NB4 (cell line): ENCODE measurements around the gene TSSC4.

Source experiments
- DNase-seq: peaks from one replicate; pipeline ENCODE4 v3.0.0; 2010; ENCODE audit warnings: low read depth
- H3K4me3 ChIP-seq: one replicate; pipeline ENCODE4 v1.5.1; 2011; ENCODE audit warnings: mild to moderate bottlenecking, low read depth, low read length, moderate library complexity
- MYC ChIP-seq: IDR thresholded peaks from 2 replicates; pipeline ENCODE4 v1.6.1; 2011; ENCODE audit warnings: low read depth, low read length
- POLR2A ChIP-seq: IDR thresholded peaks from 2 replicates; pipeline ENCODE4 v1.6.1; 2011; ENCODE audit warnings: mild to moderate bottlenecking; ENCODE audit not compliant: insufficient read length; ENCODE audit errors: extremely low read depth
- TF ChIP-seq, protein P1 (sequence below): IDR thresholded peaks from 2 replicates; pipeline ENCODE4 v1.6.1; 2011; ENCODE audit warnings: low read depth, low read length
- TF ChIP-seq, protein P2 (sequence below): IDR thresholded peaks from one replicate; pipeline ENCODE4 v1.5.1; 2012; ENCODE audit warnings: low read depth, low read length

The TSSC4 gene

DNA sequence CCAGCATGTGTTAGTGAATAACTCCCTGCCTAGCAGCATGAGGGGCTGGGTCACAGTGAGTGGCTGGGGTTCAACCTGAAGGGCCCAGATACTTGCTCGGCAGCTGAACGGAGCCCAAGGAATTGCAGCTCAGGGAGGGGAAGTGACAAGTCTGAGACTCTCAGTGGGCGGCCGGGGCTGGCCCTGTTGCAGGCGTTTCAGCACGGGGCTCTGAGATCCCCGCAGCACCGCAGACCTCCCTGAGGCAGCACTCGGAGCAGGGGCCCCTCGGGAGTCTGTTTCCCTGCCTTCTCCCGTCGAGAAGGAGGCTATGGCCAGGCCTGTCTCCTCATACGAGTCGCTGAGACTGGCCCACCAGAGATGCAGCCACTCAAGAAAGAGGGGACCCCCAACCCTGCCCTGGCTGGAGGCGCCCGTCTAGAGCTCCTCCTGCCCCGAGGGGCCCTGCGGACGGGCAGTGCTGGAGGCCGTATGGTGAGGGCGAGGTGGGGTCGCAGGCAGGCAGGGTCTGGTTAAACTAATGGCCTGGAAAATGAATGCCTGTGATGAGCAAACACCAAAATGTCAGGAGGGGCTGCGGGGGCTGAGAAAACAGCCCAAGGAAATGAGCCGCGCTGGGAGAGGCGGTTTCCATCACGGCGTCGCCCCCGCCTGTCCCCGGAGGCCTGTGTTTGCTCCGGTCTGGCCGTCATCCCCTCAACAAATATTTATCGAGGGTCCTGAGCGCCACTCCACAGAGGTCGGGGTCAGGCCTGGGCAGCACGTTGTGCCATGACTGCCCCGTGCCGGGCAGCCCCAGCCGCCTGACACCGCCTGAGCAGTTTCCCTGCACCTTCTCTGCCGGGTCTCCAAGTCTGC is 9.3 kb downstream of the TSSC4 start:
- H3K4me3 ChIP-seq: no peak overlapping the region
- no peak for DNase-seq
- TF ChIP-seq, protein P1, sequence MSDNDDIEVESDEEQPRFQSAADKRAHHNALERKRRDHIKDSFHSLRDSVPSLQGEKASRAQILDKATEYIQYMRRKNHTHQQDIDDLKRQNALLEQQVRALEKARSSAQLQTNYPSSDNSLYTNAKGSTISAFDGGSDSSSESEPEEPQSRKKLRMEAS: no peak
- TF ChIP-seq, protein P2, sequence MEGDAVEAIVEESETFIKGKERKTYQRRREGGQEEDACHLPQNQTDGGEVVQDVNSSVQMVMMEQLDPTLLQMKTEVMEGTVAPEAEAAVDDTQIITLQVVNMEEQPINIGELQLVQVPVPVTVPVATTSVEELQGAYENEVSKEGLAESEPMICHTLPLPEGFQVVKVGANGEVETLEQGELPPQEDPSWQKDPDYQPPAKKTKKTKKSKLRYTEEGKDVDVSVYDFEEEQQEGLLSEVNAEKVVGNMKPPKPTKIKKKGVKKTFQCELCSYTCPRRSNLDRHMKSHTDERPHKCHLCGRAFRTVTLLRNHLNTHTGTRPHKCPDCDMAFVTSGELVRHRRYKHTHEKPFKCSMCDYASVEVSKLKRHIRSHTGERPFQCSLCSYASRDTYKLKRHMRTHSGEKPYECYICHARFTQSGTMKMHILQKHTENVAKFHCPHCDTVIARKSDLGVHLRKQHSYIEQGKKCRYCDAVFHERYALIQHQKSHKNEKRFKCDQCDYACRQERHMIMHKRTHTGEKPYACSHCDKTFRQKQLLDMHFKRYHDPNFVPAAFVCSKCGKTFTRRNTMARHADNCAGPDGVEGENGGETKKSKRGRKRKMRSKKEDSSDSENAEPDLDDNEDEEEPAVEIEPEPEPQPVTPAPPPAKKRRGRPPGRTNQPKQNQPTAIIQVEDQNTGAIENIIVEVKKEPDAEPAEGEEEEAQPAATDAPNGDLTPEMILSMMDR: no peak
- no peak for TF ChIP-seq MYC
- TF ChIP-seq POLR2A: no peak

DNA sequence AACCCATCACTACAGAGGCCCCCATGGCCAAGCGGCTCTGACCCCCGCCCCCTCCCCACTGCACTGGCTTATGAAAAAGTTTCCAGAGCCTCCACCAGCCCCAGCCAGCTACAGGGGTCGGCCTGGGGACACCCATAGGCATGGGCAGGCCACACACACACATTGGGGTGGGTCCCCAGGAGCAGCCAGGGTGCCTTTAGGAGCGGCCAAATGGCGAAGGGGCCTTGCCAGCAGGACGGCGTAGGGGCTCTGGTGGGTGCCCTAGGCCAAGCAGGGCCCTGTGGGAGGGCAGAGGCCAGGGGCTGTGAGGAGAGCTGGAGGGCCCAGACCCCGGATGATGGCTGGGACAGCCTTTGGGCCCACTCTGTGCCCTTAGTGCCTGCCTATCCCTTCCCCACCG is 10.1 kb downstream of the TSSC4 start:
- no peak for DNase-seq
- H3K4me3 ChIP-seq: no peak overlapping the region
- TF ChIP-seq MYC (no peak), POLR2A (no peak)
- TF ChIP-seq, protein P2: no peak
- TF ChIP-seq, protein P1: no peak

DNA sequence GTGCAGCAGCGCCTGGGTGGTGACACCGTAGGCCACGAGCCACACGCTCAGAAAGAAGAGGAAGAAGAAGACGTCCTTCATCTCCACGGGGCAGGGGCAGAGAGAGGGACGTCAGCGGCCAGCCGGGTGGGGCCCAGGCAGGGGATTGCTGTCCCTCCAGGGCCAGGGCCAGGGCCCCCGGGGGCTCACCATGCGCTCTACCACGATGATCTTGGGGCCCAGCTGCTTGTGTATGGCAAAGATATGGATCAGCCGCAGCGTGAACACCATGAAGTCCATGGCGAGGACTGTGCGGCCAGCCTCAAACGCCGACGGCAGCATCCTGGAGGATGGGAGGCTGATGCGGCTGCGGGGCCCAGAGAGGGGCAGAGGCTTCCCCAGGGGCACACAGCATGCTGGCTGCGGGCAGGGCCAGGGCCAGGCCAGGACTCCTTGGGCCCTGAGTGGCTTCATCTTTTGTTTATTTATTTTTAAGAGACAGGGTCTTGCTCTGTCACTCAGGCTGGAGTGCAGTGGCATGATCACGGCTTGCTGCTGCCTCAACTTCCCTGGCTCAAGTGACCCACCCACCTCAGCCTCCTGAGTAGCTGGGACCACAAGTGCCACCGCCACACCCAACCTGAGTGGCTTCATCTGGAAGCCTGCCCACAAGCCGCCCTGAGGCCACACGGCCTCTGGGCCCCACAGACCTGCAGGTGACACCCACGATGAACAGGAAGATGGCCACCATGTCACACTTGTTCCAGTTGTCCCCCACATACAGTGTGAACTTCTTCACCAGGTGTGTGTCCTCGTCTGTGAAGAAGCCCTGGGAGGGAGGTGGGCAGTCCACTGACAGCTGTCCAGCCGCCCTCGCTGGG is 11.1 kb downstream of the TSSC4 start:
- TF ChIP-seq MYC (no peak), POLR2A (no peak)
- TF ChIP-seq, protein P1: no peak
- TF ChIP-seq, protein P2: no peak

DNA sequence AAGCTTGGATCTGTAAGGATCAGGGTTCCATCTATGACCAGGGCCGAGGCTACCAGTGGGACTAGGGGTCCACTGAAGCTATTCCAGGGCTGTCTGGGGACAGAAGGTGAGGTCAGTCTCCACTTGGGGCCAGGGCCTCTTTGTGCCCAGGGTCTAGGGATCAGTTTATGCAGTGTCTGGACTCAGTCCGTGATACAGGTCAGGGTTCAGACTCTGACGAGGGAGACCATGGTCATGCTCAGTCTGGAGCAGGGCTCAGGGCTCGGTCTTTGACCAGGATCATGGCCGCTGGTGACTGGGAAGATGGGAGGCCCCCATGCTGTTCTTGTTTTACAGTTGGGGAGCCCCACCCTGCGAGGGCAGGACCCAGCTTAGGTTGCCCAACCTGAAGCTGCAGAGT is 11.8 kb downstream of the TSSC4 start:
- DNase-seq: no peak
- TF ChIP-seq POLR2A (no peak), MYC (no peak)
- TF ChIP-seq, protein P2: no peak
- TF ChIP-seq, protein P1: no peak
- H3K4me3 ChIP-seq: no peak overlapping the region

More for the DNA sequence above, 11.1 kb downstream of the TSSC4 start:
- no peak overlapping the region for H3K4me3 ChIP-seq
- DNase-seq: no peak

DNA sequence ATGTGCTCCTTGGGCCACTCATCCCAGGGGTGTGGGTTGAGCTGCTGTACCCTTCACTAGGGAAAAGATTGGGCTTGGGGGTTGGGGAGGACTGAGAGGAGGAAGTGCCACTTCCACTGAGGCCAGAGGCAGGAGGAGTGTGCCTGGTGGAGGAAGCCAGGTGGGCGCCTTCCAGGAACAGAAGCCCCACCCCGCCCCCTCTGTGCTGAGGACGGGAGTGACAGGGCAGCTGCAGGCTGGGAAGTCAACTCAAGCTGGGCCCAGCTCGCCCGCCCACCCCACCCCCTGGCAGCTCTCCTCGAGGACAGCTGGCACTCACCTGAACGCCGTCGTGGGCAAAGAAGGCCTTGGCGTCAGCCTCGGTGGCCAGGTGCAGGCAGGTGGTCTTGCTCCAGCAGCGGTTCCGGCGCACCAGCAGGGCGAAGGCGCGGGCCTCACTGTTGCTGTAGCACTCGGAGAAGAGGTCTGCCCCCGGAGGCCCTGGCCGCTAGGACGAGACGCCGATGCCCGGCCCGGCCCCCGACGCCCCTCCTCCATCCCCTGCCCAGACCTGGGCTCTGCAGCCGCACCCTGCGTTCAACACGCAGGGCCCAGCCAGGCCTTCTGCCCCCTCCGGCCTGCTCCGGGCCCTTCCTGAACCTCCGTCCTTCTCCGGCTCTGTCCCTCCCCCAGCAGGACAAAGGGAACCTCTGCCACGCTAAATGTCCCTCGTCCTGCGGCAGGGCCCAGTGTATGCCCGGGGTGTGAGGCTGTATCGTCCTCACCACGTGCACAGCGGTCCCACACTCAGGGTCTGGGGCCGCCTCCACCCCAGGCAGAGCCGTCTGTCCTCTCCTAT is 13.4 kb downstream of the TSSC4 start:
- H3K4me3 ChIP-seq: no peak overlapping the region
- TF ChIP-seq, protein P1: no peak
- TF ChIP-seq POLR2A (no peak), MYC (no peak)
- TF ChIP-seq, protein P2: no peak
- DNase-seq: no peak
